ENCODE data around the gene OR6C70.
"Not testable (repeated sequence)": the region's sequence is repeated elsewhere in the genome, so short reads cannot be mapped to it uniquely, and the experiment has no call there.

OR6C70 gene

DNA sequence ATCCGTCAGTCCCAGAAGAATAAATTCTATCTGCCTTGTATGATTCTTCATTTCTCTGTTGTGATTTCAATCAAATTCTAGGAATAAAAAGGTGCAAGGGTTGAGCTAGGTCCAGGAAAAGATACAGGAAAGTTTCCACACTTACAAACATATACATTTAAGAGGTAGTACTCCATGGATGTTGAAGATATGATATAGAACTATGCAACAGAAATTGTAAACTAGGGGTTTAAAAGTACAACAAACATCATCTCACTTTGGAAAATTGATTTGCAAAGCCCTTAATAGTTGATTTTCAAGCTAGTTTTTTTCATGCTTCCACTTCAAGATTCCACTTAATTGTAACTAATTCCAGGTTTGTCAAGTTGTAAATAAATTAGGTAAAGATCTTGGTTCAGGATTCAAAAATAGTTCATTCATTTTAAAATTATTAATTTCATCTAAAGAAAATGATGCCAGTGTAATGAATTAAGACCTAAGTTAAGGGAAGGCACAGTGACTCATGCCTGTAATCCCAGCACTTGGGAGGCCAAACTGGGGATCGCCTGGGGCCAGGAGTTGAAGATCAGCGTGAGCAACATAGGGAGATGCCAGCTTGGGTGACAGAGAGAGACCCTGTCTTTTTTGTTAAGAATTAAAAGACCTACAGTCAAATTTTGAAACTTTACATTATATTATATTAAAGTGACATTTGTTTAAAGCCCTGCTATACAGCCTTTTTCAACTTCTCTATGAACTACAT is at the start of gene OR6C70:
Gene OR6C70, minus strand, starts transcription at position 51 of the 742 bp plus-strand sequence. Its CDS starts 0 bp downstream, at position 51.
- no peak for DNase-seq

GRCh38 chr12:55516391-55516790 is 46.5 kb upstream of the OR6C70 start:
- DNase-seq, result no peak

GRCh38 chr12:55515696-55516095 is 45.8 kb upstream of the OR6C70 start:
- DNase-seq, result no peak

DNA sequence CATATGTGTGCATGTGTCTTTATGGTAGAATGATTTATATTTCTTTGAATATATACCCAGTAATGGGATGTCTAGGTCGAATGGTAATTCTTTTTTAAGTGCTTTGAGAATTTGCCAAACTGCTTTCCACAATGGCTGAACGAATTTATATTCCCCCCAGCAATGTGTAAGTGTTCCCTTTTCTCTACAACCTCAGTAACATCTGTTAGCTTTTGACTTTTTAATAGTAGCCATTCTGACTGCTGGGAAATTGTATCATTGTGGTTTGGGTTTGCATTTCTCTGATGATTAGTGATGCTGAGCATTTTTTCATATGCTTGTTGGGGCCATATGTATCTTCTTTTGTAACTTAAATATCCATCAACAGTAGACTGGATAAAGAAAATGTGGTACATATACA is 31.7 kb upstream of the OR6C70 start:
- DNase-seq, result no peak

GRCh38 chr12:55499810-55500252 is 29.9 kb upstream of the OR6C70 start:
- DNase-seq, result no peak

GRCh38 chr12:55499231-55499630 is 29.3 kb upstream of the OR6C70 start:
- DNase-seq, result no peak

DNA sequence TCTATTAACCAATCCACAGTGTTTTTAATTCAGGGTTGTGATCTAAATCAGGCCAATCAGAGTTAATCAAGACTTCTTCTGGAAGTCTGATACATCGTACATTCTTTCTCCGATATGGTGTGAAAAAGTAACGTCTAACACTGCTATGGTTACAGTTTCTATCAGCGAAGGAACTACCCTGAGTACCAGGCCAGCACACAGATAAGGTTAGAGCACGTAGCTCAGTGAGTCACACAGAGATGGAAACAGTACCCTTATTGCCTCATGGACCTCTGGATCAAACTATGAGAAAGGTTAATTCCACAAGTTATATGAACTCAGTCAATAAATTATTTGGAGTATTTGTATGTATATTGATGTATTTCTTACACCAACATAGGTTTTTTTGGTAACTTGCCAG is 25.6 kb upstream of the OR6C70 start:
- DNase-seq, result no peak

DNA sequence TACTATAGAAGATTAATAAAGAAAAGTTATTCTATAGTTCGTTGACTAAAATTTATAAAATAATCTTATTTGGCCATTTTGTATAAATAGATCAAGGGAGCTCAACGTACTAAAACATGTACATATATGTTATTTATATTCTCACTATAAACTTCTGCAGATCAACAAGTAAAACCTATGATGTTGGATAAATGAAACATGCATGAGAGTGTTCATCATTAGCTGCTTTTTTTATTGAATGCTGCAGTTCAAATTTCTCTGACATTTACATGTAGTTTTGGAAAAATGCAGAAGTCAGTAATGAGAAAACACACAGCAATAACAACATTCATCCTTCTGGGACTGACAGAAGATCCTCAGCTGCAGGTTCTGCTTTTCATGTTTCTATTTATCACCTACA is 22.1 kb upstream of the OR6C70 start, which contains the start of gene OR6C68:
Gene OR6C68, plus strand, starts transcription at position 301 of the 400 bp plus-strand sequence. Its CDS starts 0 bp downstream, at position 301.
- no peak for DNase-seq

GRCh38 chr12:55484284-55484683 is 14.3 kb upstream of the OR6C70 start:
- not testable (repeated sequence) for DNase-seq

DNA sequence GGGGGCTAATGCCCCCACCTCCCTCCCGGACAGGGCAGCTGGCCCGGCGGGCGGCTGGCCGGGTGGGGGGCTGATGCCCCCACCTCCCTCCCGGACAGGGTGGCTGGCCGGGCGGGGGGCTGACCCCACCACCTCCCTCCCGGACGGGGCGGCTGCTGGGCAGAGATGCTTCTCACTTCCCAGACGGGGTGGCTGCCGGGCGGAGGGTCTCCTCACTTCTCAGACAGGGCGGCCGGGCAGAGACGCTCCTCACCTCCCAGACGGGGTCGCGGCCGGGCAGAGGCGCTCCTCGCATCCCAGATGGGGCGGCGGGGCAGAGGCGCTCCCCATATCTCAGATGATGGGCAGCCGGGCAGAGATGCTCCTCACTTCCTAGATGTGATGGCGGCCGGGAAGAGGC is 9.2 kb upstream of the OR6C70 start:
- not testable (repeated sequence) for DNase-seq

GRCh38 chr12:55472264-55472663 is 2.3 kb upstream of the OR6C70 start:
- no peak for DNase-seq

DNA sequence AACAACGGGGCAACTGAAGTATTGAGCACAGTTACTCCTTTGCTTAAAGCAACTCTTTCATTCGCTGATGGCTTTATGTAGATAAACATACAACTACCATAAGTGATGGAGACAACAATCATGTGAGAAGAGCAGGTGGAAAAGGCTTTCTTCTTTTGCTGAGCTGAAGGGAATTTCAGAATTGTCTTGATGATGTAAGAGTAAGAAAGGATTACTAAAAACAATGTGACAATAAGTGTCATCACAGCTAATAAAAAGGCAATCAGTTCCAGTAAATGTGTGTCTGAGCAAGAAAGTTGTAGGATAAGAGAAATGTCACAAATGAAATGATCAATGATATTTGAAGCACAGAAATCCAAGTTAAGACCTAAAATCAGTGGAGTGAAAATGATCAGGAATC is 647 bp downstream of the OR6C70 start:
- no peak for DNase-seq

GRCh38 chr12:55467836-55468235 is 2.1 kb downstream of the OR6C70 start:
- DNase-seq, result no peak

- not testable (repeated sequence) for DNase-seq
Measured at GRCh38 chr12:55464926-55465325, 5.0 kb downstream of the OR6C70 start.

DNA sequence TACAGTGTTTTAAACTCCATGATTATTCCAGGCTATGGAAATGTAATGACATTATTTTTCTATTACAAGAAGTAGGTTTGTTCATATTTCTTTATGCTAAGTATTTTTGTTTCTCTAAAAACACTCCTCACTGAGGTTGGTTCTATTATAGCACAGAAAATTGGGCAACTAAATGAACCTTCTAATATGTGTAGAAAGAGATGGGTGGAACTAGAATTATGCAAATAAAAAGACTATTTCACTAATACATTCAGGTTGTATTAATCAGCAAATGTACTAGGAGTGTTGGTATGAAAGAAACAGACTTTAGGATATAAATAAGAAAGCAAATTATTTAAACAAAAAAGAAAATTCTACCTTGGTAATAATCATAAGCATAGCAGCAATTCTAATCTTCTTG is 21.1 kb downstream of the OR6C70 start:
- DNase-seq, result no peak

GRCh38 chr12:55446326-55446725 is 23.6 kb downstream of the OR6C70 start:
- no peak for DNase-seq

- no peak for DNase-seq
Measured at GRCh38 chr12:55445357-55445756, 24.6 kb downstream of the OR6C70 start.

GRCh38 chr12:55443776-55444175 is 26.2 kb downstream of the OR6C70 start, which contains the start of gene OR6C2:
OR6C2 (plus strand) TSS chr12:55444076; CDS start chr12:55452214, 8,138 bp downstream.
- no peak for DNase-seq

DNA sequence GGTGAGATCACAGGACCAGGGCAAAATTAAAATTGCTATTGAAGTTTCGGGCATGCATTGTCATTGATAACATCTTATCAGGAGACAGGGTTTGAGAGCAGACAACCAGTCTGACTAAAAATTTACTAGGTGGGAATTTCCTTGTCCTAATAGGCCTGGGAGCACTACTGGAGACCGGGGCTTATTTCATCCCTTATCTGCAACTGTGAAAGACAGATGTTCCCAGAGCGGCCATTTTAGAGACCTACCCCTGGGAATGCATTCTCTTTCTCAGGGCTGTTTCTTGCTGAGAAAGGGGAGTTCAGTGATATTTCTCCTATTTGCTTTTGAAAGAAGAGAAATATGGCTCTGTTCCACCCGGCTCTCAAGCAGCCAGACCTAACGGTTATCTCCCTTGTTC is 28.7 kb downstream of the OR6C70 start:
- not testable (repeated sequence) for DNase-seq

DNA sequence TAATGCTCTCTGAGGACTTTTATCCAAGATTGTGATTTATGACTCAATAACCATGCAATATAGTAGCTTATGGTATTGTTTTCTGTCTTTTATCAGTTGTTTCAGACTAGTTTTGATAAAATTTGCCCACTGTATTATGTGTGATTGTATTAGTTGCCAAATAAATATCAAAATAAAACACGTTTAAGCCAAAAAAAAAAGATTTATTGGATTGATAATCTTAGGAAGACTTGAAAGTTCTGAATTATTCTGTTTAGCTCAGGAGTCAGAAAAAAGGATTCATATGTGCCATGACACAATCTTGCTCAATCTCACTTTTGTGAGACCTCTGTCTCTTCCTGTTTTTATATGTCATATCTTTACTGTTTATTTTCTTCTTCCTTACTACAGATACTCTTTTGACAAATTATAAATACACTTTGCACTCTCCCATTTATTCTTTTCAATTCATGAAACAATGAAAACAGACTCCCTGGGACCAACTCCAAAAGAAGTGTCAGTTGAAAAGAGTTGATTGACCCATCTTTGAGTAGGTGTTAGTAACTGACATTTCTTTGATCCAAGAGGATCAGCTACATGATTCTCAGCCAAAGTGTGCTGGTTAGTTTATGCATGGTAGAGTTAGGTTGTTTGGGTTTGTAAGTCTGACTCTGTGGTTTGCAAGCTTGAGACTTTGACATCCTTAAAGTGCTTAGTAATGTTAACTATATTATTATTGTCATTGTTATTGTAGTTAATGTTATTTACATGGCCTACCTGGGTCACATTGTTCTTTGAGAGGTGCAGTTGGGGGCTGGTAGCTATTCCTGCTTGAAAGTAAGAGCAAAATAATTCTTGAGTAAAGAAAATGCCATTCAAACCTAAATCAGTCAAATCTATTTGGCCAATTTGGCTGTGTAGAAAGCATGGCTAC is 41.4 kb downstream of the OR6C70 start:
- DNase-seq, result no peak

- DNase-seq, result no peak
Measured at GRCh38 chr12:55425954-55426353, 44.0 kb downstream of the OR6C70 start, which contains the start of gene OR6C76. OR6C76 (plus strand) TSS chr12:55426254; CDS start chr12:55426254, 0 bp downstream.

GRCh38 chr12:55420307-55420962 is 49.5 kb downstream of the OR6C70 start:
- DNase-seq, result no peak

Measured in CD4-positive, alpha-beta T cell treated with Interferon alpha-2 for 1 hour (primary cell).